Measurements from ENCODE around the gene CEMIP2.

CEMIP2 gene

GRCh38 chr9:71676460-71676859 lies 91.9 kb downstream of the CEMIP2 start:
- no peak overlapping the region for H3K4me3 ChIP-seq (ENCODE audit: low read depth, low read length)
- no peak for DNase-seq (ENCODE audit: low read depth)
- TF ChIP-seq, protein P1, sequence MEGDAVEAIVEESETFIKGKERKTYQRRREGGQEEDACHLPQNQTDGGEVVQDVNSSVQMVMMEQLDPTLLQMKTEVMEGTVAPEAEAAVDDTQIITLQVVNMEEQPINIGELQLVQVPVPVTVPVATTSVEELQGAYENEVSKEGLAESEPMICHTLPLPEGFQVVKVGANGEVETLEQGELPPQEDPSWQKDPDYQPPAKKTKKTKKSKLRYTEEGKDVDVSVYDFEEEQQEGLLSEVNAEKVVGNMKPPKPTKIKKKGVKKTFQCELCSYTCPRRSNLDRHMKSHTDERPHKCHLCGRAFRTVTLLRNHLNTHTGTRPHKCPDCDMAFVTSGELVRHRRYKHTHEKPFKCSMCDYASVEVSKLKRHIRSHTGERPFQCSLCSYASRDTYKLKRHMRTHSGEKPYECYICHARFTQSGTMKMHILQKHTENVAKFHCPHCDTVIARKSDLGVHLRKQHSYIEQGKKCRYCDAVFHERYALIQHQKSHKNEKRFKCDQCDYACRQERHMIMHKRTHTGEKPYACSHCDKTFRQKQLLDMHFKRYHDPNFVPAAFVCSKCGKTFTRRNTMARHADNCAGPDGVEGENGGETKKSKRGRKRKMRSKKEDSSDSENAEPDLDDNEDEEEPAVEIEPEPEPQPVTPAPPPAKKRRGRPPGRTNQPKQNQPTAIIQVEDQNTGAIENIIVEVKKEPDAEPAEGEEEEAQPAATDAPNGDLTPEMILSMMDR (IDR thresholded peaks at IDR 0.05; ENCODE audit: insufficient read depth, low read depth, low read length, missing control alignments): no peak

DNA sequence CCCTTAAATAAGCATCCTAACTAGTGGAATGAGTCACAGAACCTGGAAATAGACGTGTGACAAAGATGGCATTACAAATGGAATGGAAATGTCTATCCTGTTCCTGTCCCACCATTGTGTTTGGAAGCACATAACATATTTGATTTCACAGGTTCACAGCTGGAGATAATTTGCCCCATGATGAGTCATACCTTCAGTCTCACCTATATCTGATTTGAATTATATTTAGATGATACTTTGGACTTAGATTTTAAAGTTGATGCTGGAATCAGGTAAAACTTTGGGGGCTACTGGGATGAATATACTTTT lies 92.5 kb downstream of the CEMIP2 start:
- TF ChIP-seq, protein P1 (IDR thresholded peaks at IDR 0.05; ENCODE audit: insufficient read depth, low read depth, low read length, missing control alignments): no peak
- DNase-seq (ENCODE audit: low read depth): no peak
- H3K4me3 ChIP-seq (ENCODE audit: low read depth, low read length): no peak overlapping the region

DNA sequence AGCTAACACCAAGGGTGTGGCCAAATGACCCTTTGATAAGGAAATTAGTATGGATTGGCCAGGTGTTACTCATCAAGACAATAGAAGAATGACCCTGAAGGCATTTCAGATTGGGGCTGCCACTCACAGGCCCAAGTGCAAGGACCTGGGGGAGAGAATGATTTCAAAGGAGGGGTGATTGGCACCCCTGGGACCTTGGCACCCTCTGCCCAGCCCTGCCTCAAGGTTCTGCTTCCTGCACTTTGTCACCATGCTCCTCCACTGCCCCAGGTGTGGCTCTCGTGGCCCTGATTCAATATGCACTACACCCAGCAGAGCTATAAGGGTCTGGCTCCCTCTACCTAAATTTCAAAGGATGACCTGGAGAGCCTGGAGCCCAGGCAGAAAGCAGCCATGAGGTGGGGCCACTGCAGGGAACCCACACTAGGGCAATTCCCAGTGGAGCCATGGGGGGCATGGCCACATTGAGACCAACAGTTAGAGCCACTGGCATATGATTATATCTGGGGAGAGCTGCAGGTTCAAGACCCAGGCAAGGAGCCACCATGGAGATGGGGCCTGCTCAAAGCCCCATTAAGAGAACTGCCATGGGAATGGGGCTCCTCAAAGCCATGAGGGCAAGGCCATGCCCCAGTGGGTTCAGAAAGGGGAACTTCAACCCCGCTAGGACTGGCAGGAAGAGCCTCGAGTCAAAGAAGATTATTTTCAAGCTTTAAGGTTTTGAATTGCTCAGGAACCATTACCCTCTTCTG lies 93.0 kb downstream of the CEMIP2 start:
- no peak for DNase-seq (ENCODE audit: low read depth)
- TF ChIP-seq, protein P1 (IDR thresholded peaks at IDR 0.05; ENCODE audit: insufficient read depth, low read depth, low read length, missing control alignments): no peak
- no peak overlapping the region for H3K4me3 ChIP-seq (ENCODE audit: low read depth, low read length)

GRCh38 chr9:71672573-71672972 lies 95.7 kb downstream of the CEMIP2 start:
- TF ChIP-seq, protein P1 (IDR thresholded peaks at IDR 0.05; ENCODE audit: insufficient read depth, low read depth, low read length, missing control alignments): no peak
- DNase-seq (ENCODE audit: low read depth): no peak
- H3K4me3 ChIP-seq (ENCODE audit: low read depth, low read length): no peak overlapping the region

DNA sequence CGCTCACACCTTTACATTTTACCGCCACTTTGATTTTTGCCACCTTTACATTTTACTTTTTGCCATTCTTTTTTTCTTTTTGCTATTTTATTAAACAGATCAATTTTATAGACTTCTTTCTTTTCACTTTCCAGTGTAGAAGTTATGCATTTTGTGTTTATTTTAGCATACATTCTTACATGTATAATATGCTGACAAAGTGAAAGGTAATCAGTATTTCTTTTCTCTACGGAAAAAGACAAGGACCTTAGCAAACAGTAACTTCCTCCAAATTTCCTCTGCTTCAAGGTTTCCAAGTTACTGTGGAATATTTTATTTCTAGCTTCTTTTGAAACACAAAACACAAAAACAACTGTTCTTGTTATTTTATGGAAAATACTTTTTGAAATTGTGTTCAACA lies 97.0 kb downstream of the CEMIP2 start:
- TF ChIP-seq, protein P1 (IDR thresholded peaks at IDR 0.05; ENCODE audit: insufficient read depth, low read depth, low read length, missing control alignments): no peak
- no peak for DNase-seq (ENCODE audit: low read depth)
- H3K4me3 ChIP-seq (ENCODE audit: low read depth, low read length): no peak overlapping the region

GRCh38 chr9:71670121-71670520 lies 98.2 kb downstream of the CEMIP2 start:
- TF ChIP-seq, protein P1 (IDR thresholded peaks at IDR 0.05; ENCODE audit: insufficient read depth, low read depth, low read length, missing control alignments): no peak
- DNase-seq (ENCODE audit: low read depth): no peak

More at GRCh38 chr9:71670121-71670520, 98.2 kb downstream of the CEMIP2 start:
- H3K4me3 ChIP-seq (ENCODE audit: low read depth, low read length): no peak overlapping the region
